K562 (cell line): ENCODE results near the gene CLDN14. TPM values are rescaled to one million over a fixed set of nuclear protein-coding genes. Genes with fewer than 3 reads are reported as not detected.

Experiments
- ATAC-seq: fragments of 200-7000 bp; cut with Tn5 transposase; 3 replicates; pipeline ENCODE4 v1.9.1; 2020; ENCODE audit warnings: moderate library complexity
- BruUV-seq: library from RNA; stranded (reverse); fragments of 400-500 nt; replicated peaks from 2 replicates; lab custom pipeline; 2021; lab: Mats Ljungman, UMichigan
- CTCF ChIA-PET: fragments of 300-600 bp; formaldehyde crosslinking; extraction: SDS; loops from one replicate; lab custom pipeline; 2021; ENCODE audit warnings: low intra/inter-chr PET ratio; lab: Yijun Ruan, JAX
- POLR2A ChIA-PET: fragments of 300-600, 350-650 bp; sonication (Branson Sonifier 250); formaldehyde crosslinking; extraction: SDS; loops from one replicate; lab custom pipeline; 2021; ENCODE audit warnings: antibody characterized with exemption, inconsistent platforms; lab: Yijun Ruan, JAX
- DNase-seq, 4 experiments: peaks; one replicate each; pipeline versions ENCODE4 v3.0.0 to v3.0.0-alpha.2; 2011 to 2018; ENCODE audit warnings: low spot score in 3 of 4, mixed read lengths in 3 of 4; ENCODE audit errors: extremely low read depth in 1 of 4
- FAIRE-seq: peaks from 2 replicates; lab custom pipeline; 2011; peaks lifted over from hg19 to GRCh38; lab: Jason Lieb, UNC
- H2AFZ ChIP-seq: 2 replicates; pipeline ENCODE4 v1.6.0; 2011; ENCODE audit warnings: low read depth, low read length, control low read depth, inconsistent platforms
- H3K27ac ChIP-seq: fragments of 200-600 bp; 3 replicates; pipeline ENCODE4 v1.8.0; 2011; ENCODE audit warnings: low read depth, mild to moderate bottlenecking, control low read depth, inconsistent platforms, low read length, moderate library complexity, mixed read lengths; ENCODE audit errors: extremely low read depth
- H3K27me3 ChIP-seq, 2 experiments: fragments of 300-600 bp in 1 of 2; 2 replicates in 1 of 2; 3 replicates in 1 of 2; pipeline versions ENCODE4 v1.6.0 to v1.8.0; 2011; ENCODE audit warnings: inconsistent platforms in 2 of 2, low read length in 2 of 2, mild to moderate bottlenecking in 1 of 2, mixed read lengths in 1 of 2, moderate library complexity in 1 of 2; ENCODE audit not compliant: control insufficient read depth in 2 of 2, insufficient read depth in 2 of 2
- H3K36me3 ChIP-seq: fragments of 300-600 bp; 3 replicates; pipeline ENCODE4 v1.8.0; 2011; ENCODE audit warnings: mild to moderate bottlenecking, low read length, inconsistent platforms; ENCODE audit not compliant: control insufficient read depth, insufficient read depth
- H3K4me1 ChIP-seq, 2 experiments: fragments of 200-600 bp in 1 of 2; replicated peaks in 1 of 2; 2 replicates in 1 of 2; 3 replicates in 1 of 2; pipeline versions ENCODE4 v1.5.1 to v1.8.0; 2011; ENCODE audit warnings: inconsistent platforms in 2 of 2, low read length in 2 of 2, mild to moderate bottlenecking in 1 of 2, mixed read lengths in 1 of 2, moderate library complexity in 1 of 2; ENCODE audit not compliant: control insufficient read depth in 2 of 2, insufficient read depth in 2 of 2
- H3K4me2 ChIP-seq: 2 replicates; pipeline ENCODE4 v1.6.1; 2011; ENCODE audit warnings: low read length, control low read depth, inconsistent platforms, mixed read lengths; ENCODE audit not compliant: insufficient read depth
- H3K4me3 ChIP-seq: fragments of 200-600 bp; sonication (generic), shearing (Covaris generic); 2 replicates; pipeline ENCODE4 v1.5.1; 2016; ENCODE audit warnings: control low read depth, inconsistent platforms
- H3K79me2 ChIP-seq: fragments of 200-600 bp; 3 replicates; pipeline ENCODE4 v1.8.0; 2011; ENCODE audit warnings: low read length, inconsistent platforms; ENCODE audit not compliant: control insufficient read depth, insufficient read depth
- H3K9ac ChIP-seq, 2 experiments: 2 replicates each; pipeline versions ENCODE4 v1.6.0 to v1.6.1; 2011; ENCODE audit warnings: low read depth in 2 of 2, low read length in 2 of 2, control low read depth in 1 of 2, inconsistent platforms in 1 of 2, mild to moderate bottlenecking in 1 of 2, mixed read lengths in 1 of 2; ENCODE audit not compliant: insufficient read depth in 1 of 2
- H3K9me1 ChIP-seq: one replicate; pipeline ENCODE4 v1.6.0; 2011; ENCODE audit warnings: inconsistent platforms, mild to moderate bottlenecking, low read length, moderate library complexity; ENCODE audit not compliant: control insufficient read depth, insufficient read depth
- H3K9me3 ChIP-seq: replicated peaks from 2 replicates; pipeline ENCODE4 v1.5.1; 2011; ENCODE audit warnings: low read depth, low read length, inconsistent platforms; ENCODE audit not compliant: control insufficient read depth, insufficient read depth
- H4K20me1 ChIP-seq: replicated peaks from 2 replicates; pipeline ENCODE4 v1.6.1; 2011; ENCODE audit warnings: low read length, inconsistent platforms, mixed read lengths; ENCODE audit not compliant: control insufficient read depth, insufficient read depth
- BMI1 ChIP-seq: fragments of 150-350 bp; IDR thresholded peaks from 2 replicates; pipeline ENCODE4 v1.6.1; 2014; ENCODE audit warnings: low read length
- C11orf30 ChIP-seq: fragments of 450-650 bp; IDR thresholded peaks from 2 replicates; pipeline ENCODE4 v1.6.1; 2016; ENCODE audit warnings: low read depth, mild to moderate bottlenecking
- COPS2 ChIP-seq: fragments of 450-650 bp; conservative IDR thresholded peaks from 2 replicates; pipeline ENCODE4 v1.6.1; 2016; ENCODE audit warnings: mild to moderate bottlenecking, moderate library complexity
- DMBX1 ChIP-seq: fragments of 250-450 bp; sonication (Bioruptor Pico); IDR thresholded peaks from 2 replicates; pipeline ENCODE4 v1.8.0; 2022; ENCODE audit warnings: inconsistent platforms, mild to moderate bottlenecking, moderate library complexity, borderline replicate concordance
- HNRNPH1 ChIP-seq: fragments of 200-400 bp; formaldehyde crosslinking; optimal IDR thresholded peaks from 2 replicates; pipeline ENCODE3; 2017; ENCODE audit warnings: low read depth, mild to moderate bottlenecking, low read length, moderate library complexity
- MCM2 ChIP-seq: fragments of 450-650 bp; IDR thresholded peaks from 2 replicates; pipeline ENCODE4 v1.6.1; 2017; ENCODE audit warnings: low read depth, mild to moderate bottlenecking
- NEUROD1 ChIP-seq: fragments of 150-350 bp; IDR thresholded peaks from 2 replicates; pipeline ENCODE4 v1.6.1; 2014; ENCODE audit warnings: borderline replicate concordance, low read length, low read depth; ENCODE audit not compliant: partially characterized antibody
- NFE2L1 ChIP-seq: fragments of 450-650 bp; IDR thresholded peaks from 2 replicates; pipeline ENCODE4 v1.6.1; 2016; ENCODE audit warnings: missing genetic modification characterization, low read depth, mild to moderate bottlenecking, missing compliant biosample characterization, moderate library complexity, borderline replicate concordance
- RAD21 ChIP-seq, 2 experiments: fragments of 250-450 bp in 1 of 2; fragments of 450-650 bp in 1 of 2; sonication (Bioruptor Pico) in 1 of 2; formaldehyde crosslinking in 1 of 2; IDR thresholded peaks in 1 of 2; conservative IDR thresholded peaks in 1 of 2; 2 replicates each; pipeline versions ENCODE4 v1.4.0 to v1.8.0; 2020 to 2022; ENCODE audit warnings: mild to moderate bottlenecking in 2 of 2, moderate library complexity in 1 of 2
- RBM25 ChIP-seq: fragments of 200-400 bp; formaldehyde crosslinking; IDR thresholded peaks from 2 replicates; pipeline ENCODE4 v1.6.1; 2018; ENCODE audit warnings: low read length, low read depth, moderate library complexity; ENCODE audit not compliant: severe bottlenecking
- SMC3 ChIP-seq: conservative IDR thresholded peaks from 2 replicates; pipeline ENCODE4 v1.6.1; 2011; ENCODE audit warnings: low read depth, low read length, improper control_type of control experiment; ENCODE audit not compliant: insufficient read depth
- TRIM28 ChIP-seq: fragments of 450-650 bp; IDR thresholded peaks from 2 replicates; pipeline ENCODE4 v1.6.1; 2017
- ZKSCAN1 ChIP-seq: fragments of 150-350 bp; IDR thresholded peaks from 2 replicates; pipeline ENCODE4 v1.6.1; 2016; ENCODE audit warnings: low read depth, low read length
- ZNF140 ChIP-seq: fragments of 250-450 bp; sonication (Bioruptor Pico); IDR thresholded peaks from 2 replicates; pipeline ENCODE4 v1.8.0; 2021; ENCODE audit warnings: moderate library complexity, mild to moderate bottlenecking, inconsistent platforms
- ZNF165 ChIP-seq: fragments of 250-450 bp; sonication (Bioruptor Pico); IDR thresholded peaks from 2 replicates; pipeline ENCODE4 v1.4.0; 2020; ENCODE audit warnings: borderline replicate concordance
- ZNF589 ChIP-seq: fragments of 200-800 bp; sonication (Bioruptor generic); IDR thresholded peaks from 2 replicates; pipeline ENCODE4 v1.6.1; 2016; ENCODE audit warnings: low read depth, missing genetic modification characterization, missing compliant biosample characterization
- ZNF778 ChIP-seq: fragments of 450-650 bp; formaldehyde crosslinking; IDR thresholded peaks from 2 replicates; pipeline ENCODE4 v1.4.0; 2020; ENCODE audit warnings: mild to moderate bottlenecking, moderate library complexity
- WGBS: fragments of 100-300 bp; shearing (Covaris generic); methylation state at CpG from one replicate; pipeline ENCODE4 v1.1.6; 2016; ENCODE audit warnings: low coverage, mixed read lengths; ENCODE audit not compliant: insufficient coverage; ENCODE audit errors: missing lambda C conversion rate; 5-methylcytosine and 5-hydroxymethylcytosine counted together
- in situ Hi-C: fragments of 300-500 bp; cut with MboI; formaldehyde crosslinking; loops from 4 replicates; pipeline ENCODE4 v1.15.0; 2018; ENCODE audit warnings: inconsistent platforms, mixed read lengths
- intact Hi-C: fragments of 100-400 bp; cut with micrococcal nuclease; formaldehyde crosslinking; loops from 2 replicates; pipeline ENCODE4 v1.14.2; 2022
- polyA plus RNA-seq, 8 experiments: library from polyadenylated mRNA; depleted of rRNA in 4 of 8; stranded (reverse) in 5 of 8; unstranded in 3 of 8; fragments of >200 nt; fragmentation: Nextera tagmentation in 2 of 8; fragmentation: Illumina TruSeq in 1 of 8; extraction: Ambion mirVana in 2 of 8; extraction: Trizol in 1 of 8; gene quantifications; 2 replicates each; pipeline versions ENCODE4 v1.2.1 to v1.2.3, GENCODE V29; 2011 to 2014; ENCODE audit warnings: inconsistent platforms in 1 of 8, missing spikeins in 1 of 8
- total RNA-seq, 7 experiments: library from RNA; depleted of rRNA in 6 of 7; stranded (reverse); fragments of >200 nt in 6 of 7; fragmentation: Illumina TruSeq in 2 of 7; extraction: Trizol in 2 of 7; gene quantifications; 2 replicates each; pipeline versions ENCODE4 v1.2.1 to v1.2.3, GENCODE V29; 2011 to 2021; ENCODE audit warnings: low replicate concordance in 1 of 7
- TF ChIP-seq, protein P1 (sequence below): sonication (generic); formaldehyde crosslinking; IDR thresholded peaks from 2 replicates; pipeline ENCODE4 v1.8.0; 2022; ENCODE audit warnings: missing genetic modification reagents, mild to moderate bottlenecking, borderline replicate concordance

Gene CLDN14
- total and polyA plus RNA-seq, 9 of the 15 experiments (the other 6 are each of a cell fraction or from before 2014, with no cell fraction given): not detected

DNA sequence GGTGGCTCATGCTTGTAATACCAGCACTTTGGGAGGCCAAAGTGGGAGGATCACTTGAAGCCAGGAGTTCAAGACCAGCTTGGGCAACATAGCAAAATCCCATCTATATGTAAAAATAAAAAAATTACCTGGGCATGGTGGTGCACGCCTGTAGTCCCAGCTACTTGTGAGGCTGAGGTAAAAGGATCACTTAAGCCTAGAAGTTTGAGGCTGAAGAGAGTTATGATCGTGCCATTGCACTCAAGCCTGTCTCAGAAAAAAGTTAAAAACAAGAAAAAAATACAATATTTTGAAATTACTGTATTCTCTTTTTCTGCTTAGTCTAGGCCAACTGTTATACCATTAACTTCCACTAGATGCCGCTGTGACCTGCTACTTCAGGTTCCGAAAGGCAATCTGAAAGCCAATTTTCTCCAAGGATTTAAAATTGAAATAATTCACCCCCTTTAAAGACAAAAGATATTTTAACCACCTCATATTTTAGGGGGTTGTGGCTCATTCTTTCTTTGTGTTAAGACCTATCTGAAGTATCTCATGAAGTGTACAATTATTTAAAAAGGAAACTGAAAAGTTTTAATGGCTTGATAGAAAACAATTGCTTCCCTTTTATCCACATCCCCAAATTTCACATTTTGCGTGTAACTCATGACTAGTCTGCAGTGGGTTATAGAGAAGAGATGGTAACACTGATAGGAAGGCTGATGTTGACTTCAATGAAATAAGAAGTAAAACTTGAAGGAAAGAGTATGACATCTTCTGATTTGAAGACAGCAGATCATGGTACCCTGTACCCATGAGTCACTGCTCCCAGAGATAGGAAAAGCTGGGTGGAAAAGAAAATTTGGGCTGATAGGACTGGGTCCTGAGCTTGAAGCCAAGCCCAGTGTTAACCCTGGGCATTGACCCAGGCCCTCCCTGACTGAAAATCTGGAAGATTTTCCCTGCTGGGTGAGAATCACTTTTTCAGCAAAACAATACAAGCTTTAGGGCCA lies 24.4 kb upstream of the CLDN14 start:
- Histone ChIP-seq H3K4me2 (no peak overlapping the region), H4K20me1 (no peaks in the 10 kb centered on the region), H3K27ac (no peak overlapping the region), H3K9me3 (no peaks in the 10 kb centered on the region), H3K9ac (no peak overlapping the region), H3K27me3 (peaks cover 22 to 41% of the 10 kb centered on the region in 2 experiments), H3K79me2 (no peaks in the 10 kb centered on the region), H3K4me1 (no peaks in the 10 kb centered on the region), H3K9me1 (no peaks in the 10 kb centered on the region), H2AFZ (no peak overlapping the region), H3K36me3 (no peaks in the 10 kb centered on the region), H3K4me3 (no peak overlapping the region)
- no TSS peak for BruUV-seq
- in situ Hi-C loops (loop anchor here (5.0 kb wide), 1 partner anchor 423 kb away; no protein-coding TSS in a partner anchor), intact Hi-C loops (loop anchor here (1.0 to 5.0 kb wide), 3 partner anchors 82 to 423 kb away; no protein-coding TSS in a partner anchor)
- ATAC-seq: no peak
- 2% methylated on average over 5 of the region's 5 CpGs for WGBS
- FAIRE-seq: peak; percentile 91
- DNase-seq: peak; percentile 36 to 69 (median 61)
- CTCF ChIA-PET: interaction anchor here (0.6 to 2.2 kb wide), 5 partner anchors 84 to 423 kb away, joined by 3 to 12 read pairs (median 10); no protein-coding TSS in a partner anchor
- POLR2A ChIA-PET: interaction anchor here (1.3 kb wide), 1 partner anchor 10 kb away, joined by 4 read pairs; no protein-coding TSS in a partner anchor
- peak; percentile 53 for TF ChIP-seq SMC3
- TF ChIP-seq RAD21 (CRISPR knock-in tag; conservative IDR thresholded peaks at IDR 0.05 in 1 of 2, IDR thresholded peaks at IDR 0.05 in 1 of 2): peak; percentile 79 to 88
- no peak for TF ChIP-seq COPS2
- TF ChIP-seq ZNF589 (CRISPR knock-in tag): no peak
- TF ChIP-seq NFE2L1 (tag): no peak
- no peak for TF ChIP-seq ZNF778 (CRISPR knock-in tag)
- no peak for TF ChIP-seq ZNF165 (CRISPR knock-in tag)
- no peak for TF ChIP-seq ZNF140
- no peak for TF ChIP-seq MCM2
- TF ChIP-seq, protein P1, sequence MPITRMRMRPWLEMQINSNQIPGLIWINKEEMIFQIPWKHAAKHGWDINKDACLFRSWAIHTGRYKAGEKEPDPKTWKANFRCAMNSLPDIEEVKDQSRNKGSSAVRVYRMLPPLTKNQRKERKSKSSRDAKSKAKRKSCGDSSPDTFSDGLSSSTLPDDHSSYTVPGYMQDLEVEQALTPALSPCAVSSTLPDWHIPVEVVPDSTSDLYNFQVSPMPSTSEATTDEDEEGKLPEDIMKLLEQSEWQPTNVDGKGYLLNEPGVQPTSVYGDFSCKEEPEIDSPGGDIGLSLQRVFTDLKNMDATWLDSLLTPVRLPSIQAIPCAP (CRISPR knock-in tag): no peak
- no peak for TF ChIP-seq NEUROD1
- TF ChIP-seq BMI1: no peak
- no peak for TF ChIP-seq C11orf30
- TF ChIP-seq TRIM28: no peak
- no peak for TF ChIP-seq HNRNPH1
- no peak for TF ChIP-seq RBM25
- TF ChIP-seq DMBX1 (CRISPR knock-in tag): no peak
- no peak for TF ChIP-seq ZKSCAN1
